Bronchial epithelial cell (primary cell): ENCODE measurements around the gene QSOX2. TPM values are rescaled to one million over a fixed set of nuclear protein-coding genes. Genes with fewer than 3 reads are reported as not detected.

Experiments used
- DNase-seq: peaks from one replicate; pipeline ENCODE4 v3.0.0-alpha.2; 2010; ENCODE audit warnings: low read depth
- FAIRE-seq: peaks from 2 replicates; lab custom pipeline; 2011; peaks lifted over from hg19 to GRCh38; lab: Jason Lieb, UNC
- H3K27me3 ChIP-seq: 2 replicates; pipeline ENCODE4 v1.5.1; 2011; ENCODE audit warnings: low read length; ENCODE audit not compliant: control insufficient read depth, insufficient read depth
- H3K36me3 ChIP-seq: 2 replicates; pipeline ENCODE4 v1.5.1; 2011; ENCODE audit warnings: low read length; ENCODE audit not compliant: control insufficient read depth, insufficient read depth
- H3K4me3 ChIP-seq: 2 replicates; pipeline ENCODE4 v1.5.1; 2011; ENCODE audit warnings: mild to moderate bottlenecking, low read depth, low read length, control low read depth
- total RNA-seq: library from RNA; depleted of rRNA; stranded (reverse); fragments of >200 nt; gene quantifications from 2 replicates; pipeline ENCODE4 v1.2.1, GENCODE V29; 2014
- TF ChIP-seq, protein P1 (sequence below): IDR thresholded peaks from 2 replicates; pipeline ENCODE4 v1.5.1; 2011; ENCODE audit warnings: mild to moderate bottlenecking, moderate library complexity, low read length, control low read depth, inconsistent platforms; ENCODE audit not compliant: insufficient read depth, severe bottlenecking

Gene QSOX2
- total RNA-seq, 1 donor from 2014 or later = 12.1 TPM

DNA sequence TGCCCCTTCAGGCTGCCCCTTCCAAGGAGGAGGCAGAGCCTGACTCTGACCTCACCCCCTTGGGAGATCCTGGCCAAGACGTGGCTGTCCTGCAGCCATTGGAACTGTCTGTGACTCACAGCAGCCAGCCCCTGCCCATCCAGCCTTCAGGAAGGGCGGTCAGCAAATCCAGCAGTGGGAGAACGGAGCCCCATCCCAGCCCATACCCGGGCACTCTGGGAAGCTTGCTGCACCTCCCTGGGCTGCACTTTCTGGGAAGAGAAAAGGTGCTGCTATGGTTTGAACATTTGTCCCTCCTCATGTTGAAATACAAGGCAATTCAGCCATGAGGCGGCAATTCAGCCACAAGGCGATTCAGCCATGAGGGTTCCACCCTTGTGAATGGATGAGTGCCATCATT is 33.9 kb upstream of the QSOX2 start:
- DNase-seq (no peak), FAIRE-seq (no peak)
- Histone ChIP-seq H3K27me3 (peaks cover 7% of the 10 kb centered on the region), H3K36me3 (no peaks in the 10 kb centered on the region), H3K4me3 (no peak overlapping the region)
- TF ChIP-seq, protein P1, sequence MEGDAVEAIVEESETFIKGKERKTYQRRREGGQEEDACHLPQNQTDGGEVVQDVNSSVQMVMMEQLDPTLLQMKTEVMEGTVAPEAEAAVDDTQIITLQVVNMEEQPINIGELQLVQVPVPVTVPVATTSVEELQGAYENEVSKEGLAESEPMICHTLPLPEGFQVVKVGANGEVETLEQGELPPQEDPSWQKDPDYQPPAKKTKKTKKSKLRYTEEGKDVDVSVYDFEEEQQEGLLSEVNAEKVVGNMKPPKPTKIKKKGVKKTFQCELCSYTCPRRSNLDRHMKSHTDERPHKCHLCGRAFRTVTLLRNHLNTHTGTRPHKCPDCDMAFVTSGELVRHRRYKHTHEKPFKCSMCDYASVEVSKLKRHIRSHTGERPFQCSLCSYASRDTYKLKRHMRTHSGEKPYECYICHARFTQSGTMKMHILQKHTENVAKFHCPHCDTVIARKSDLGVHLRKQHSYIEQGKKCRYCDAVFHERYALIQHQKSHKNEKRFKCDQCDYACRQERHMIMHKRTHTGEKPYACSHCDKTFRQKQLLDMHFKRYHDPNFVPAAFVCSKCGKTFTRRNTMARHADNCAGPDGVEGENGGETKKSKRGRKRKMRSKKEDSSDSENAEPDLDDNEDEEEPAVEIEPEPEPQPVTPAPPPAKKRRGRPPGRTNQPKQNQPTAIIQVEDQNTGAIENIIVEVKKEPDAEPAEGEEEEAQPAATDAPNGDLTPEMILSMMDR = no peak

DNA sequence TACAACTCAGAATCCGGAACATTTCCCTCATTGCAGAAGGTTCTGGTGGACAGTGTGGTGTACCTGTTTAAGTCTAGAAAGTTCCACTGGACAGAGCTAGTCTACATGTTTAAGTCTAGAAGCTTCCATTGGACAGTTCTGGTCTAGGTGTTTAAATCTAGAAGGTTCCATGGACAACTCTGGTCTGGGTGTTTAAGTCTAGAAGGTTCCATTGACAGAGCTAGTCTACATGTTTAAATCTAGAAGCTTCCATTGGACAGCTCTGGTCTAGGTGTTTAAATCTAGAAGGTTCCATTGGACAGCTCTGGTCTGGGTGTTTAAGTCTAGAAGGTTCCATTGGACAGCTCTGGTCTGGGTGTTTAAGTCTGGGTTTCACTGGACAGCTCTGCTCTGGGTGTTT is 33.3 kb upstream of the QSOX2 start:
- H3K4me3 ChIP-seq = no peak overlapping the region
- no peaks in the 10 kb centered on the region for H3K36me3 ChIP-seq
- no peak for FAIRE-seq
- H3K27me3 ChIP-seq = peaks cover 8% of the 10 kb centered on the region
- DNase-seq = no peak
- TF ChIP-seq, protein P1 = no peak

DNA sequence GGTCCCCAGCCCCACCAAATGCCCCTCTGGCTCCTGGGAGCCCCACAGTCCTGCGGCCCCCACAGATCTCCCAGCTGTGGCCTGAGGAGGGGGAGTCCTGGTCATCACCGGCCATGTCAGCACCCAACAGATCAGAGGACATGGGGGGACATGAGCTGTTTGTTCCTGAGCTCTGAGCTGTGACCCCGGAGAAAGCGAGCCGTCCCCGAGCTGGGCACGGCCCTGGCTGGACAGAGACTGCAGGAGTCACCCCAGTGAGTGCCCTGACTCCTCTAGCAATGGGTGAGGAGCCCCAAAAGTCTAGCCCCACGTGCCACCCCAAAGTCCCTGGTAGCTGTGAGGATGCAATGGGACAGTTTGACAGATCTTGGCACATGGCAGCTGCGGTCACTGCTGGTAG is 32.6 kb upstream of the QSOX2 start:
- FAIRE-seq = no peak
- Histone ChIP-seq H3K36me3 (no peaks in the 10 kb centered on the region), H3K27me3 (peaks cover 8% of the 10 kb centered on the region), H3K4me3 (no peak overlapping the region)
- TF ChIP-seq, protein P1 = no peak
- DNase-seq = no peak

DNA sequence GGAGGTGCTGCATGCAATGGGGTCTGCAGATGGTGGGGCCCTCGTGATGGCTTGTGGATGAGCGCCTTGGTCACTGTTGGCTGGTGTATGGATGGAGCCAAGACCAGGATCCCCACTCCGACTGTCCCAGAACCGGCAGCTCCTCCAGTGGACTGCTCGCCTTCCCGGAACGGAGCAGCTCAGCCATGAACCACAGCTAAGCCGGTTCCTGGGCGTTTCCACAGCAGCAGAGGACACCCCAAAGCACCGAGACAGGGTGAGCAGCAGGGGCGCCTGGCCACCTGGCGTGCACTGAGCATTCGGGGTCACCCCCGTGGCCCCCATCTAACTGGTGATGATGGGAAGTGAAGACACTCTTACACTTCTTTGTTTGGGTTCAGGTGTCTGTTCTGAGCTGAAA is 32.1 kb upstream of the QSOX2 start:
- Histone ChIP-seq H3K27me3 (peaks cover 8% of the 10 kb centered on the region), H3K36me3 (no peaks in the 10 kb centered on the region), H3K4me3 (no peak overlapping the region)
- FAIRE-seq (no peak), DNase-seq (no peak)
- TF ChIP-seq, protein P1 = no peak

DNA sequence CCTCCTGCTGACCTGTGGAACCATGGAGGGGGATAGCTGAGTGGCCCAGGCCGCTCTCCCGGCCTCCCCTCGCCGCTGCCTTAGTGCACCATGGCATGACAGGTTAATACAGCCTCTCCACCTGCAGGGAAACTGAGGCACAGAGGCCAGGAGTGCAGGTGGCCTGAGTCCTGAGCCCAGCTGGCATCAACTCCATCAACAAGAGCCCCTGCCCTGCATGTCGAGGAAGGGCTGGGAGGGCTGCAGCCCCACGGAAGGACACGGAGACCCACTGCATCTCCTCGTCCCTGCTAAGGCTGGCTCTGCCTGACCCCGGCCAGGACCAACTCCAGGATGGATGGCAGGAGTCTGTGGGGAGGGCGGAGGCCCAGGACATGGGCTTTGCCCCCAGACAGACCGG is 31.1 kb upstream of the QSOX2 start:
- no peak for DNase-seq
- no peak overlapping the region for H3K4me3 ChIP-seq
- no peak for FAIRE-seq
- TF ChIP-seq, protein P1 = no peak
- H3K27me3 ChIP-seq = peaks cover 8% of the 10 kb centered on the region
- no peaks in the 10 kb centered on the region for H3K36me3 ChIP-seq
